ENCODE measurements around the gene ERBB4.

DNA sequence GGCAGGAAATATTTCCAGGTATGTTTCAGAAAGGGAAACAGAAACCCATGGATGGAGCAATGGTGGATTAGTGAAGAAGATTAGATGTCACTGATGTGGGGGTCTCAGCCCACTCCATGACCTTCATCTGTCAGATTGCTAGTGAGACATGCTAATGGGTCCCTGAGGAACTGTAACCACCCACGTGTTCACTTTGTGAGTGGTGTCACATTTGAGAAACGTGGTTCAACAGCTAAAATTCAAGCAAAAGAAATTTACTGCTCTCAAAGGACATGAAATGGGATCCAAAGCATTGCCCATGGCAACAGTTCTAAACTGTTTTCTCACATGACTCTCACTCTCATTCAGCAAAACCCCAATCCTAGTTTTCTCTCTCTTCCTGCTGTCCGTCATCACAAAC lies 776.1 kb downstream of the ERBB4 start:
- TF ChIP-seq EP300 (IDR thresholded peaks at IDR 0.05), result no peak
- TF ChIP-seq, protein P1, sequence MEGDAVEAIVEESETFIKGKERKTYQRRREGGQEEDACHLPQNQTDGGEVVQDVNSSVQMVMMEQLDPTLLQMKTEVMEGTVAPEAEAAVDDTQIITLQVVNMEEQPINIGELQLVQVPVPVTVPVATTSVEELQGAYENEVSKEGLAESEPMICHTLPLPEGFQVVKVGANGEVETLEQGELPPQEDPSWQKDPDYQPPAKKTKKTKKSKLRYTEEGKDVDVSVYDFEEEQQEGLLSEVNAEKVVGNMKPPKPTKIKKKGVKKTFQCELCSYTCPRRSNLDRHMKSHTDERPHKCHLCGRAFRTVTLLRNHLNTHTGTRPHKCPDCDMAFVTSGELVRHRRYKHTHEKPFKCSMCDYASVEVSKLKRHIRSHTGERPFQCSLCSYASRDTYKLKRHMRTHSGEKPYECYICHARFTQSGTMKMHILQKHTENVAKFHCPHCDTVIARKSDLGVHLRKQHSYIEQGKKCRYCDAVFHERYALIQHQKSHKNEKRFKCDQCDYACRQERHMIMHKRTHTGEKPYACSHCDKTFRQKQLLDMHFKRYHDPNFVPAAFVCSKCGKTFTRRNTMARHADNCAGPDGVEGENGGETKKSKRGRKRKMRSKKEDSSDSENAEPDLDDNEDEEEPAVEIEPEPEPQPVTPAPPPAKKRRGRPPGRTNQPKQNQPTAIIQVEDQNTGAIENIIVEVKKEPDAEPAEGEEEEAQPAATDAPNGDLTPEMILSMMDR (IDR thresholded peaks at IDR 0.05), result no peak
